GM18868 (cell line): Measurements from ENCODE around the gene CC2D2A.
A peak's percentile ranks its signal among the peaks of the same experiment; 100 is the strongest.

ENCODE experiments used
- ATAC-seq: cut with Tn5 transposase; IDR thresholded peaks from one replicate; pipeline ENCODE4 v1.9.1; 2021; ENCODE audit warnings: mild to moderate bottlenecking, moderate library complexity; ENCODE audit not compliant: unreplicated experiment

CC2D2A gene

GRCh38 chr4:15459706-15460105, 10.0 kb upstream of the CC2D2A start:
- ATAC-seq, result no peak

- ATAC-seq, result no peak
These were observed 3.1 kb upstream of the CC2D2A start for GRCh38 chr4:15466596-15466995.

- ATAC-seq, result peak; percentile 36
These were observed 420 bp downstream of the CC2D2A start for GRCh38 chr4:15470128-15470475.

- no peak for ATAC-seq
These were observed 6.7 kb downstream of the CC2D2A start for GRCh38 chr4:15476396-15476795.

GRCh38 chr4:15478724-15479088, 9.0 kb downstream of the CC2D2A start:
- no peak for ATAC-seq

- peak; percentile 68 for ATAC-seq
These were observed 9.6 kb downstream of the CC2D2A start for GRCh38 chr4:15479089-15479912.

- no peak for ATAC-seq
These were observed 10.2 kb downstream of the CC2D2A start for GRCh38 chr4:15479913-15480185.

GRCh38 chr4:15481961-15482745, 12.5 kb downstream of the CC2D2A start:
- no peak for ATAC-seq

GRCh38 chr4:15482842-15483241, 13.2 kb downstream of the CC2D2A start:
- no peak for ATAC-seq

- ATAC-seq, result no peak
These were observed 18.5 kb downstream of the CC2D2A start for GRCh38 chr4:15488136-15488535.

GRCh38 chr4:15488658-15489470, 19.2 kb downstream of the CC2D2A start:
- no peak for ATAC-seq

GRCh38 chr4:15489551-15489950, 19.9 kb downstream of the CC2D2A start:
- no peak for ATAC-seq

GRCh38 chr4:15493411-15493810, 23.7 kb downstream of the CC2D2A start:
- ATAC-seq, result no peak

- no peak for ATAC-seq
These were observed 25.9 kb downstream of the CC2D2A start for GRCh38 chr4:15495621-15496020.

GRCh38 chr4:15498356-15498755, 28.7 kb downstream of the CC2D2A start:
- no peak for ATAC-seq

GRCh38 chr4:15500701-15501100, 31.0 kb downstream of the CC2D2A start:
- ATAC-seq, result no peak

GRCh38 chr4:15501941-15502340, 32.3 kb downstream of the CC2D2A start:
- ATAC-seq, result peak; percentile 71

- no peak for ATAC-seq
These were observed 32.7 kb downstream of the CC2D2A start for GRCh38 chr4:15502384-15502783.

GRCh38 chr4:15504041-15504440, 34.4 kb downstream of the CC2D2A start:
- no peak for ATAC-seq

GRCh38 chr4:15506464-15506863, 36.8 kb downstream of the CC2D2A start:
- ATAC-seq, result no peak

- ATAC-seq, result no peak
These were observed 38.0 kb downstream of the CC2D2A start for GRCh38 chr4:15507679-15508078.

- ATAC-seq, result no peak
These were observed 41.3 kb downstream of the CC2D2A start for GRCh38 chr4:15510961-15511360.
